H1 (cell line): ENCODE data around the gene PRKAR1B. TPM values are rescaled to one million over a fixed set of nuclear protein-coding genes. Genes with fewer than 3 reads are reported as not detected.

Source experiments
- BRCA1 ChIP-seq: IDR thresholded peaks from 2 replicates; pipeline ENCODE4 v1.6.1; 2012; ENCODE audit warnings: low read depth, low read length, improper control_type of control experiment
- POU5F1 ChIP-seq: IDR thresholded peaks from 2 replicates; pipeline ENCODE4 v1.6.1; 2011; ENCODE audit warnings: low read depth, mild to moderate bottlenecking, low read length, moderate library complexity
- SP4 ChIP-seq: IDR thresholded peaks from 2 replicates; pipeline ENCODE4 v1.6.1; 2012; ENCODE audit warnings: low read length, inconsistent platforms
- polyA plus RNA-seq, 7 experiments: library from polyadenylated mRNA; depleted of rRNA in 3 of 7; stranded (reverse) in 5 of 7; unstranded in 2 of 7; fragments of >200 nt in 5 of 7; fragments of 200-250 nt in 2 of 7; gene quantifications; 1 replicate in 5 of 7; 2 replicates in 1 of 7; 4 replicates in 1 of 7; pipeline versions ENCODE4 v1.2.1 to v1.2.3, GENCODE V29; 2011 to 2013; ENCODE audit warnings: missing spikeins in 2 of 7, mixed read lengths in 2 of 7
- total RNA-seq: library from RNA; stranded (reverse); fragmentation: NEBNext Ultra II Directional; extraction: Animal tissue kit (Norgen Biotek cat#: 25700); gene quantifications from 2 replicates; pipeline ENCODE4 v1.2.1, GENCODE V29; 2021

Gene PRKAR1B
- total and polyA plus RNA-seq, 2 of the 8 experiments (the other 6 are each of a cell fraction or from before 2014, with no cell fraction given): 12.3 to 55.7 TPM

DNA sequence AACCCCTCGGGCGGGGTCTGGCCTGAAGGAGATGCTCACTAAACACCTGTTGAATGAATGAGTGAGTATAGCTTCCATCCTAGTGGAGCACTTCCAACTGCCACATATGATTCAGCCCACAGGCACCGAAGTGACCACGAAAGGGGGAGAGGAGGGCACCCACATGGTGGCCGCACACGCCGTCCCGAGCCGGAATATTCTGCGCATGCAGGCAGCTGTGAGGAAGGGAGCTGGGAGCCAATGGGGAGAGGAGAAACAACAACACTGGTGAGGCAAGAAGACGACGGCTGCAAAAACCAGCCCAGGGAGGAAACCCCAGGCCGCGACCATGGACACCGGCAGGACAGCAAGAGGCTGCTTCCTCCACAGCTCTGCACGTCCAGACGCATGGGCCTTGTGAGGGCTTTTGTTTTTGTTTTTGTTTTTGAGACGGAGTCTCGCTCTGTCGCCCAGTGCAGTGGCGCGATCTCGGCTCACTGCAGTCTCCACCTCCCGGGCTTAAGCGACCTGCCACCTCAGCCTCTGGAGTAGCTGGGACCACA, 67.7 kb downstream of the PRKAR1B start (continued):
- no peak for TF ChIP-seq SP4
- TF ChIP-seq POU5F1: no peak
- TF ChIP-seq BRCA1: no peak
